ENCODE data around the gene PABPC1L.

The PABPC1L gene

DNA sequence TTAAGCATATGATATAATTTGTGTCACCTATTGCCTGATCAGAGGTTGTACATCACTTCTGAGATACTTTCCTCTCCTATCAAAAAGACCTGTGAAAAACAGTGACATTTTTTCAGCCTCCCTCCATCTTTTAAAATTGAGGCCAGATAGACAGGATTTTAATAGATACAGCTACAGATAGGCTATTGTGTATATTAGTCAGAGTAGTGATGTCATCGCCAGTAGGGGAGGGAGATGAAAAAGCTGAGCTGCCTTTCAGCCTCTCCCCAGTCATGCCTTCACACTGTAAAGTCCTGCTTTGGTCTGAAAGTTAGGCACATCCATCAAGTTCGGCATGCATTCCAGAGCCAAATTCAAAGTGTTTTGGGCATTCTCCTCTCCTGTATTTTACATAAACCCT, 7.9 kb upstream of the PABPC1L start:
- TF ChIP-seq, protein P1, sequence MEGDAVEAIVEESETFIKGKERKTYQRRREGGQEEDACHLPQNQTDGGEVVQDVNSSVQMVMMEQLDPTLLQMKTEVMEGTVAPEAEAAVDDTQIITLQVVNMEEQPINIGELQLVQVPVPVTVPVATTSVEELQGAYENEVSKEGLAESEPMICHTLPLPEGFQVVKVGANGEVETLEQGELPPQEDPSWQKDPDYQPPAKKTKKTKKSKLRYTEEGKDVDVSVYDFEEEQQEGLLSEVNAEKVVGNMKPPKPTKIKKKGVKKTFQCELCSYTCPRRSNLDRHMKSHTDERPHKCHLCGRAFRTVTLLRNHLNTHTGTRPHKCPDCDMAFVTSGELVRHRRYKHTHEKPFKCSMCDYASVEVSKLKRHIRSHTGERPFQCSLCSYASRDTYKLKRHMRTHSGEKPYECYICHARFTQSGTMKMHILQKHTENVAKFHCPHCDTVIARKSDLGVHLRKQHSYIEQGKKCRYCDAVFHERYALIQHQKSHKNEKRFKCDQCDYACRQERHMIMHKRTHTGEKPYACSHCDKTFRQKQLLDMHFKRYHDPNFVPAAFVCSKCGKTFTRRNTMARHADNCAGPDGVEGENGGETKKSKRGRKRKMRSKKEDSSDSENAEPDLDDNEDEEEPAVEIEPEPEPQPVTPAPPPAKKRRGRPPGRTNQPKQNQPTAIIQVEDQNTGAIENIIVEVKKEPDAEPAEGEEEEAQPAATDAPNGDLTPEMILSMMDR (IDR thresholded peaks at IDR 0.05; ENCODE audit: borderline replicate concordance, control extremely low read depth, extremely low read depth, insufficient read depth, missing control alignments): no peak
- in situ Hi-C loops (cut with MboI; ENCODE audit: low sequenced_read_pairs, unreplicated experiment): no loop called here
- DNase-seq (ENCODE audit: low spot score): no peak

GRCh38 chr20:44904377-44904776, 5.5 kb upstream of the PABPC1L start:
- TF ChIP-seq, protein P1 (IDR thresholded peaks at IDR 0.05; ENCODE audit: borderline replicate concordance, control extremely low read depth, extremely low read depth, insufficient read depth, missing control alignments): no peak
- no peak for DNase-seq (ENCODE audit: low spot score)
- in situ Hi-C loops (cut with MboI; ENCODE audit: low sequenced_read_pairs, unreplicated experiment): no loop called here

DNA sequence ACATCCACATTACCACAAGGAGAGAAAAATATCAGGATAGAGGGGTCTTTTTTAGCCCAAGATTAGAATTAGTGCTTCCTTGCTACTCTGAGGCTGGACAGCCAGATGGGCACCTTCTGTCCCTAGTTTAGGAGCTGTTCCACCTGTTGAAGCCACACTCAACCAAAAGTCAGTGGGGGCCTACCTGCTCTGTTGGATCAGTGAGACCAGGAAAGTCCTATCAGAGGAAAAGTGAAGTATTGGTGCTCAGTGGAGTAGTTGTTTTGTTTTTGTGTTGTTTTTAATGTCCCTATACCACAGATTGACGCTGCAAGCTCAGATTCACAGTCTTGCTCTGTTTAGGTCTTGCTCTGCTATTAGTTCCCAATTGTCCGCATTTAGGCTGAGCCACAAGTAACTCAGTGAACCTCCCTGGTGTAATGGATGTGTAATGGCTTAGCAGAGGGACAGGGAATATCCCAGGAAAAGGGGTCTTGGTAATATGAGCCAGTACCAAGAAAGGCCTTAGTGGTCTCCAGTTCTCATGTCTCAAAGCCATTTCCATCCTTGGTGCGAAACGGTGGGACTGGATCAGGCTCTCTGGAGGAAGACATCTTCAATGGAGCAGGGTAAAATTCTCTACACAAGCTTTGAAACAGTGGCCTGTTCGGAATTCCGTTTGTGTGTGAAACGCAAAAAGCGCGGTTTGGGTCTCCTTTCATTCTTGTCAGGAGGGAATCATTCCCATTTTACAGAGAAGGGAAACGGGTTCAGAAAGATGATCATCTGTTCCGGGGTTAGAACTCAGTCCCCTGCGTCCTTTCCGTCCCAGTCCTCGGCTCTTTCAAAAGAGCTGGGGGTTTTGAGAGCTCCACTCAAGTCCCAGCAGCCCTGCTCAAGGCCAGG, 631 bp upstream of the PABPC1L start:
- DNase-seq (ENCODE audit: low spot score): no peak
- TF ChIP-seq, protein P1 (IDR thresholded peaks at IDR 0.05; ENCODE audit: borderline replicate concordance, control extremely low read depth, extremely low read depth, insufficient read depth, missing control alignments): no peak
- in situ Hi-C loops (cut with MboI; ENCODE audit: low sequenced_read_pairs, unreplicated experiment): no loop called here

GRCh38 chr20:44910690-44911262, 916 bp downstream of the PABPC1L start:
- TF ChIP-seq, protein P1 (IDR thresholded peaks at IDR 0.05; ENCODE audit: borderline replicate concordance, control extremely low read depth, extremely low read depth, insufficient read depth, missing control alignments): no peak
- DNase-seq (ENCODE audit: low spot score): no peak
- in situ Hi-C loops (cut with MboI; ENCODE audit: low sequenced_read_pairs, unreplicated experiment): no loop called here

- TF ChIP-seq, protein P1 (IDR thresholded peaks at IDR 0.05; ENCODE audit: borderline replicate concordance, control extremely low read depth, extremely low read depth, insufficient read depth, missing control alignments): peak; percentile 33
- in situ Hi-C loops (cut with MboI; ENCODE audit: low sequenced_read_pairs, unreplicated experiment): no loop called here
- DNase-seq (ENCODE audit: low spot score): peak; percentile 74
These were observed 1.5 kb downstream of the PABPC1L start for GRCh38 chr20:44911264-44911921.

DNA sequence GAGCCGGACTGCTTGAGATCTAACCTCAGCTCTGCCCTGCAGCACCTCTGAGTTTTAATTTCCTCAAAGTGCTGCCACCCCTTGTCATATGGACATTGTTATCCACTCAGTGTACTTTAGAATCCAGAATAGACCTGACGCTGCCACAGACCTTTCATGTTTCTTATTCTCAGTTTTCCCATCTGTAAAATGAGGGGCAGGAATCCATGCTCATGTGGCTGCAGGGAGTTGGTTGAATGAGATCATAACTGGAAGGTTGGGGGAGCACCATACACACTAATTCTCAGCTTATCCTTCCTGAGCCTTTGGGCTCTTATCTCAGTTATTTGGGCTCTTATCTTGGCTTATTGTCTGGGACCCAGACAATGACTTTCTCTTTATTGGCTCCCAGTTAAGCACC, 2.3 kb downstream of the PABPC1L start:
- no peak for DNase-seq (ENCODE audit: low spot score)
- TF ChIP-seq, protein P1 (IDR thresholded peaks at IDR 0.05; ENCODE audit: borderline replicate concordance, control extremely low read depth, extremely low read depth, insufficient read depth, missing control alignments): no peak
- in situ Hi-C loops (cut with MboI; ENCODE audit: low sequenced_read_pairs, unreplicated experiment): no loop called here
